NCI-H2171 (cell line): Measurements from ENCODE around the gene IRGQ.
"Not testable (repeated sequence)": the region's sequence is repeated elsewhere in the genome, so short reads cannot be mapped to it uniquely, and the experiment has no call there.

Source experiments
- DNase-seq: peaks from one replicate; lab custom pipeline; 2025; lab: John Stamatoyannopoulos, UW

The IRGQ gene

GRCh38 chr19:43574424-43575155 is 21.3 kb downstream of the IRGQ start:
- no peak for DNase-seq

- no peak for DNase-seq
These were observed 23.8 kb downstream of the IRGQ start for GRCh38 chr19:43572171-43572588.

- peak; percentile 76 for DNase-seq
These were observed 25.7 kb downstream of the IRGQ start for GRCh38 chr19:43570174-43570791.

- DNase-seq = no peak
These were observed 26.3 kb downstream of the IRGQ start for GRCh38 chr19:43569657-43570056.

GRCh38 chr19:43564800-43565199 is 31.1 kb downstream of the IRGQ start:
- no peak for DNase-seq

- no peak for DNase-seq
These were observed 32.0 kb downstream of the IRGQ start for GRCh38 chr19:43563816-43564457.

GRCh38 chr19:43562698-43563241 is 33.2 kb downstream of the IRGQ start:
- no peak for DNase-seq

- no peak for DNase-seq
These were observed 33.7 kb downstream of the IRGQ start for GRCh38 chr19:43562226-43562697.

- DNase-seq = no peak
These were observed 34.6 kb downstream of the IRGQ start for GRCh38 chr19:43561139-43561970.

GRCh38 chr19:43560687-43561086 is 35.2 kb downstream of the IRGQ start:
- no peak for DNase-seq

GRCh38 chr19:43555185-43555770 is 40.7 kb downstream of the IRGQ start:
- peak; percentile 22 for DNase-seq

- DNase-seq = no peak
These were observed 41.5 kb downstream of the IRGQ start for GRCh38 chr19:43554317-43554895.

- DNase-seq = no peak
These were observed 42.3 kb downstream of the IRGQ start for GRCh38 chr19:43553656-43554055.

- peak; percentile 67 for DNase-seq
These were observed 43.3 kb downstream of the IRGQ start for GRCh38 chr19:43552616-43553015.

- no peak for DNase-seq
These were observed 43.8 kb downstream of the IRGQ start for GRCh38 chr19:43552198-43552450.

- no peak for DNase-seq
These were observed 44.3 kb downstream of the IRGQ start for GRCh38 chr19:43551399-43552197.

GRCh38 chr19:43548706-43549105 is 47.2 kb downstream of the IRGQ start:
- DNase-seq = no peak

- DNase-seq = not testable (repeated sequence)
These were observed 48.0 kb downstream of the IRGQ start for GRCh38 chr19:43547926-43548325.

- DNase-seq = no peak
These were observed 49.4 kb downstream of the IRGQ start for GRCh38 chr19:43546581-43546980.

- DNase-seq = no peak
These were observed 50.0 kb downstream of the IRGQ start for GRCh38 chr19:43545981-43546380.

- DNase-seq = no peak
These were observed 50.7 kb downstream of the IRGQ start for GRCh38 chr19:43545276-43545675.
